ENCODE results near the gene SERPINA1. TPM values are rescaled to one million over a fixed set of nuclear protein-coding genes. Genes with fewer than 3 reads are reported as not detected.

Gene SERPINA1
- total RNA-seq, 1 experiment from 2014 or later: not detected

DNA sequence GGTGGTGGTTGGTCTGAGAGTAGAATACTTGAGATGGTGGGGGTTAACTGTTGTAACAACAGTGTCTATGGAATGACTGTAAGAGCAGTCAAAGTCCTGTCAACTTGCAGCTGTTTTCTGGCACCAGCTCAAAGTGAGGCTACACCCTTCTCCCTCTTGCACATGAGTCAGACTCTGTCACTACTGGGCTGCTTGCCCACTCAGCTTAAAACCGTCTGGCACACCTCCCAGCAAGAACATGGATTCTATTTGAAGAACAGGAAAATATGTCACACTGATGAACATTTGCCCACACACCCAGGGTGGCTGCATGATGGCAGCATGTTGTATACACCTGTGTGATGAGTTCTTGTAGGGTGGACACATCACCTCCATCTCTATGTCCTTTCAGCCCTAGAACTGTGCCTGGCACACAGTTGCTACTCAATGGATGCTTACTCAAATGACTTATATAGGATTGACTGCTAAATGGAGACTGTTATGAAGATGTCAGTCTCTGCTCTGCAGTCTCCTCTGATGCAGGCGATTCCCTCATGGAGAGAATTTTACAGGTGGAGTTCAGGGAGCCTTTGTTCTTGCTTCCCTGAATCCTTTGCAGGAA is 46.0 kb downstream of the SERPINA1 start:
- no peaks in the 10 kb centered on the region for H3K79me2 ChIP-seq (ENCODE audit: insufficient read depth, low read length)
- H3T11ph ChIP-seq (ENCODE audit: low read length): no peak overlapping the region
- Mint-ChIP-seq H3K9me3 (no peaks in the 10 kb centered on the region; a peak in 1 of 5 replicates), H3K36me3 (ENCODE audit: insufficient read depth in 1 of 3, low read depth in 3 of 3) (no peaks in the 10 kb centered on the region), H3K27me3 (ENCODE audit: low read depth) (peaks cover 12% of the 10 kb centered on the region), H3K4me1 (no peaks in the 10 kb centered on the region), H3K27ac (no peak overlapping the region), H3K4me3 (no peak overlapping the region)
- no peaks in the 10 kb centered on the region for H3K9me3 ChIP-seq (ENCODE audit: control insufficient read depth, low read depth, low read length)
- no peaks in the 10 kb centered on the region for H4K20me1 ChIP-seq (ENCODE audit: control insufficient read depth, insufficient read depth, insufficient read length)
- TF ChIP-seq, protein P1, sequence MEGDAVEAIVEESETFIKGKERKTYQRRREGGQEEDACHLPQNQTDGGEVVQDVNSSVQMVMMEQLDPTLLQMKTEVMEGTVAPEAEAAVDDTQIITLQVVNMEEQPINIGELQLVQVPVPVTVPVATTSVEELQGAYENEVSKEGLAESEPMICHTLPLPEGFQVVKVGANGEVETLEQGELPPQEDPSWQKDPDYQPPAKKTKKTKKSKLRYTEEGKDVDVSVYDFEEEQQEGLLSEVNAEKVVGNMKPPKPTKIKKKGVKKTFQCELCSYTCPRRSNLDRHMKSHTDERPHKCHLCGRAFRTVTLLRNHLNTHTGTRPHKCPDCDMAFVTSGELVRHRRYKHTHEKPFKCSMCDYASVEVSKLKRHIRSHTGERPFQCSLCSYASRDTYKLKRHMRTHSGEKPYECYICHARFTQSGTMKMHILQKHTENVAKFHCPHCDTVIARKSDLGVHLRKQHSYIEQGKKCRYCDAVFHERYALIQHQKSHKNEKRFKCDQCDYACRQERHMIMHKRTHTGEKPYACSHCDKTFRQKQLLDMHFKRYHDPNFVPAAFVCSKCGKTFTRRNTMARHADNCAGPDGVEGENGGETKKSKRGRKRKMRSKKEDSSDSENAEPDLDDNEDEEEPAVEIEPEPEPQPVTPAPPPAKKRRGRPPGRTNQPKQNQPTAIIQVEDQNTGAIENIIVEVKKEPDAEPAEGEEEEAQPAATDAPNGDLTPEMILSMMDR (conservative IDR thresholded peaks at IDR 0.05): no peak
- no peaks in the 10 kb centered on the region for H3K23me2 ChIP-seq (ENCODE audit: insufficient read length, low read depth, low read length, poor library complexity, severe bottlenecking)
- H2BK120ac ChIP-seq (ENCODE audit: low read depth, low read length, poor library complexity, severe bottlenecking): no peak overlapping the region
- H2BK15ac ChIP-seq (ENCODE audit: low read depth, low read length): no peak overlapping the region
- no peak overlapping the region for H3K14ac ChIP-seq (ENCODE audit: insufficient read depth, low read length)
- H3K23ac ChIP-seq (ENCODE audit: insufficient read length, low read depth, low read length): no peak overlapping the region
- no peak overlapping the region for H4K5ac ChIP-seq (ENCODE audit: insufficient read length, low read depth, low read length)
- no peak overlapping the region for H3K4me2 ChIP-seq (ENCODE audit: insufficient read depth, insufficient read length, low read length)
- no peak overlapping the region for H2BK5ac ChIP-seq (ENCODE audit: insufficient read length, low read length)
- H3K56ac ChIP-seq (ENCODE audit: insufficient read length, low read depth, low read length): no peak overlapping the region
- DNase-seq: no peak
- WGBS (ENCODE audit: extremely low coverage, insufficient read length, low lambda C conversion rate): no CpG with 5 or more reads among the region's 2 CpGs
- H3K18ac ChIP-seq (ENCODE audit: insufficient read length, low read depth, low read length): no peak overlapping the region
- no peak overlapping the region for H2AK5ac ChIP-seq (ENCODE audit: insufficient read length, low read length)
- no peaks in the 10 kb centered on the region for H3K27me3 ChIP-seq (ENCODE audit: insufficient read depth, low read length)
- H2BK20ac ChIP-seq (ENCODE audit: low read depth, low read length, poor library complexity, severe bottlenecking): no peak overlapping the region
- no peak overlapping the region for H2AFZ ChIP-seq (ENCODE audit: low read length)
- H3K9ac ChIP-seq (ENCODE audit: extremely low read depth, insufficient read length, low read length): no peak overlapping the region
- H3K27ac ChIP-seq (ENCODE audit: insufficient read length, low read depth, low read length): no peak overlapping the region
- H4K91ac ChIP-seq (ENCODE audit: insufficient read length, low read depth, low read length): no peak overlapping the region
- H2BK12ac ChIP-seq (ENCODE audit: insufficient read length, low read depth, low read length): no peak overlapping the region
- H3K4me1 ChIP-seq (ENCODE audit: insufficient read depth, low read length): no peaks in the 10 kb centered on the region
- H4K8ac ChIP-seq (replicated peaks; ENCODE audit: insufficient read length, low read depth, low read length): no peak overlapping the region
- no peak overlapping the region for H3K4ac ChIP-seq (ENCODE audit: low read depth, low read length)
- H3K79me1 ChIP-seq (ENCODE audit: insufficient read depth, low read depth, low read length, poor library complexity, severe bottlenecking): no peaks in the 10 kb centered on the region

Data from H9 (cell line).